ENCODE data around the gene FMNL2.
A peak's percentile ranks its signal among the peaks of the same experiment; 100 is the strongest.

Gene FMNL2

DNA sequence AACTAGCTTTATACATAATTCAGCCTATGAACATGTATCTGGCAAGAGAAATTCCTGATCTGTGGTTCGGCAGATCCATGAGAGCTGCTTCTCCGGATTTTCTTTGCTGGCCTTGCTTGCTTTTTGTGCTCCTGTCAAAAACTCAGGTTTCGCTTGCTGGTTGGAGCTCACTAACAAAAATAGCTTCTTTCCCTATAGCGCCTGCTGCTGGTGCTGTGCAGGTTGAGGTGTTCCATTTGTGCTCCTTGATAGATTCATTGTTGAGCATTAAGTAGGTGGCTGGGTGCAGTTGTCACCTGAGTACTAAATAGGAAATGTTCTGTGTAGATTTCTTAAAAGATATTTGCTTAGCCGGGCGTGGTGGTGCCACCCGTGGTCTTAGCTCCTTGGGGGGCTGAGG, 234.2 kb downstream of the FMNL2 start:
- H3K4me2 ChIP-seq (ENCODE audit: low read length) = no peak overlapping the region
- no peaks in the 10 kb centered on the region for H4K20me1 ChIP-seq (ENCODE audit: insufficient read depth, low read length)
- H3K9ac ChIP-seq (ENCODE audit: low read length) = no peak overlapping the region
- H3K27me3 ChIP-seq (ENCODE audit: insufficient read depth, low read length) = no peaks in the 10 kb centered on the region
- no peak overlapping the region for H3K4me3 ChIP-seq (ENCODE audit: low read depth, low read length, poor library complexity, severe bottlenecking)
- TF ChIP-seq EZH2 (IDR thresholded peaks at IDR 0.05; ENCODE audit: borderline replicate concordance, low read length) = no peak
- TF ChIP-seq, protein P1, sequence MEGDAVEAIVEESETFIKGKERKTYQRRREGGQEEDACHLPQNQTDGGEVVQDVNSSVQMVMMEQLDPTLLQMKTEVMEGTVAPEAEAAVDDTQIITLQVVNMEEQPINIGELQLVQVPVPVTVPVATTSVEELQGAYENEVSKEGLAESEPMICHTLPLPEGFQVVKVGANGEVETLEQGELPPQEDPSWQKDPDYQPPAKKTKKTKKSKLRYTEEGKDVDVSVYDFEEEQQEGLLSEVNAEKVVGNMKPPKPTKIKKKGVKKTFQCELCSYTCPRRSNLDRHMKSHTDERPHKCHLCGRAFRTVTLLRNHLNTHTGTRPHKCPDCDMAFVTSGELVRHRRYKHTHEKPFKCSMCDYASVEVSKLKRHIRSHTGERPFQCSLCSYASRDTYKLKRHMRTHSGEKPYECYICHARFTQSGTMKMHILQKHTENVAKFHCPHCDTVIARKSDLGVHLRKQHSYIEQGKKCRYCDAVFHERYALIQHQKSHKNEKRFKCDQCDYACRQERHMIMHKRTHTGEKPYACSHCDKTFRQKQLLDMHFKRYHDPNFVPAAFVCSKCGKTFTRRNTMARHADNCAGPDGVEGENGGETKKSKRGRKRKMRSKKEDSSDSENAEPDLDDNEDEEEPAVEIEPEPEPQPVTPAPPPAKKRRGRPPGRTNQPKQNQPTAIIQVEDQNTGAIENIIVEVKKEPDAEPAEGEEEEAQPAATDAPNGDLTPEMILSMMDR (IDR thresholded peaks at IDR 0.05; ENCODE audit: low read length) = peak; percentile 13; the same call in 1 of the 2 replicates
- no peaks in the 10 kb centered on the region for H3K79me2 ChIP-seq (ENCODE audit: insufficient read depth, low read length)
- H3K9me2 ChIP-seq (ENCODE audit: low read depth, low read length) = no peaks in the 10 kb centered on the region
- H3K27ac ChIP-seq (ENCODE audit: low read depth, low read length, poor library complexity, severe bottlenecking) = no peak overlapping the region
- no peak overlapping the region for H2AFZ ChIP-seq (ENCODE audit: low read length)
- no peaks in the 10 kb centered on the region for H3K9me3 ChIP-seq (ENCODE audit: low read length)
- H3F3A ChIP-seq (ENCODE audit: insufficient read depth, low read length) = no peaks in the 10 kb centered on the region
- H3K4me1 ChIP-seq (ENCODE audit: insufficient read depth, low read length, severe bottlenecking) = no peaks in the 10 kb centered on the region
- H3K36me3 ChIP-seq (ENCODE audit: insufficient read depth, low read length) = no peaks in the 10 kb centered on the region

DNA sequence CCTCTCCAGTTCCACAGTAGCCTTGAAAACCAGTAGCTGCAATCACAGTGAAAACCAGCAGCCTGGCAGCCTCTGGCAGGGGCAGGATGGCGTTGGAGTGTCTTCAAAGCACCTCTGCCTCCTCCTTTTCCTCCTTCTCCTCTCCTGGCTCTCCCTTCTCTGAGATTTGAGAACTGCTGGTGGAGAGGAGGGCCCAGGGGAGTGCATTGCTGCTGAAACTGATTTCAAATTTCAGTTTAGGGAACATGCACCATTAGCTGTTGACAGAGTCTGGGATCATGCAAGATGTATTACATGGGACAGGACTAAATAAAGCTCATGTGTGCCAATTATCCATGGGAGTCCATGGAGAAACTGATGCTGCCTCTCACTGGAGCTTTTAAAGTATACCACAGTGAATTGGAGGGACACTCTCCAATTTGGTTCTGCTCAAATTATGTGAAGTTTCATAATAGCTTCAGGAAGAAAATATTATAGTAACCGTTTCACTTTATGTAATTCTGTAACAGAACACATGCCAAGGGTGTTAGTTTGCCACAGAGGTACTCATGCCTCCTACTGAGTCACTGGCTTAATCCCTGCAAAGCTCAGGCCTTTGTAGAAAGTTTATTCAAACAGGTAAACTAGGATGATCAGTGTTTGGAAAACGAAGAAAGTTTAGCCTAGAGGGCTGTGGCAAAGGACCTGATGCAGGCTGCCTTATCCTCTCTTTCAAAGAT, 236.2 kb downstream of the FMNL2 start:
- Histone ChIP-seq H3K36me3 (ENCODE audit: insufficient read depth, low read length) (no peaks in the 10 kb centered on the region), H3K4me1 (ENCODE audit: insufficient read depth, low read length, severe bottlenecking) (no peaks in the 10 kb centered on the region), H4K20me1 (ENCODE audit: insufficient read depth, low read length) (no peaks in the 10 kb centered on the region), H3K9me2 (ENCODE audit: low read depth, low read length) (no peaks in the 10 kb centered on the region), H3K9me3 (ENCODE audit: low read length) (no peaks in the 10 kb centered on the region), H3K9ac (ENCODE audit: low read length) (no peak overlapping the region), H3K4me2 (ENCODE audit: low read length) (no peak overlapping the region), H3K27ac (ENCODE audit: low read depth, low read length, poor library complexity, severe bottlenecking) (no peak overlapping the region), H3F3A (ENCODE audit: insufficient read depth, low read length) (no peaks in the 10 kb centered on the region), H3K4me3 (ENCODE audit: low read depth, low read length, poor library complexity, severe bottlenecking) (no peak overlapping the region), H2AFZ (ENCODE audit: low read length) (no peak overlapping the region), H3K27me3 (ENCODE audit: insufficient read depth, low read length) (no peaks in the 10 kb centered on the region), H3K79me2 (ENCODE audit: insufficient read depth, low read length) (no peaks in the 10 kb centered on the region)
- TF ChIP-seq EZH2 (IDR thresholded peaks at IDR 0.05; ENCODE audit: borderline replicate concordance, low read length) = no peak
- TF ChIP-seq, protein P1 (IDR thresholded peaks at IDR 0.05; ENCODE audit: low read length) = no peak

DNA sequence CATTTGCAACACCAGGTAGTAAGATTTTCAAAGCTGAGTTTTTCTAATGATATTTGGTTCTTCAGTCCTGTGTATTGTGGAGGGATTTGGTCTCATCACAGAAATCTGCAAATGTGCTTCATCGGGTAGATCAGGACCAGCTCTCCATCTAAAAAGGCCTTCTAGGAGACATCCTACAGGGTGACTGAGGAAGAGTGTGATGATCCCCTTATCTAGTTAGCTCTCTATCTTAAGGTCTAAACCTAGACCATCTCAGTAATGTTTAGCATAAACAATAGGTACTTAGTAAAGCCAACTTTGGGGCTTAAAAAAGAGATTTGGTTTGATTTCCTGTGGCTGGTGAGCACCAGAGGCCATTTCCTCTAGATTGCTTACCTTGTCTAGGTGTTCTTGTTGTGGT, 237.1 kb downstream of the FMNL2 start:
- H3K27me3 ChIP-seq (ENCODE audit: insufficient read depth, low read length) = no peaks in the 10 kb centered on the region
- H2AFZ ChIP-seq (ENCODE audit: low read length) = no peak overlapping the region
- no peak overlapping the region for H3K4me3 ChIP-seq (ENCODE audit: low read depth, low read length, poor library complexity, severe bottlenecking)
- H3K9me2 ChIP-seq (ENCODE audit: low read depth, low read length) = no peaks in the 10 kb centered on the region
- no peaks in the 10 kb centered on the region for H3F3A ChIP-seq (ENCODE audit: insufficient read depth, low read length)
- no peaks in the 10 kb centered on the region for H3K79me2 ChIP-seq (ENCODE audit: insufficient read depth, low read length)
- H3K9ac ChIP-seq (ENCODE audit: low read length) = no peak overlapping the region
- H3K27ac ChIP-seq (ENCODE audit: low read depth, low read length, poor library complexity, severe bottlenecking) = no peak overlapping the region
- H3K4me2 ChIP-seq (ENCODE audit: low read length) = no peak overlapping the region
- TF ChIP-seq, protein P1 (IDR thresholded peaks at IDR 0.05; ENCODE audit: low read length) = no peak
- no peak for TF ChIP-seq EZH2 (IDR thresholded peaks at IDR 0.05; ENCODE audit: borderline replicate concordance, low read length)
- H4K20me1 ChIP-seq (ENCODE audit: insufficient read depth, low read length) = no peaks in the 10 kb centered on the region
- no peaks in the 10 kb centered on the region for H3K36me3 ChIP-seq (ENCODE audit: insufficient read depth, low read length)
- H3K9me3 ChIP-seq (ENCODE audit: low read length) = no peaks in the 10 kb centered on the region
- H3K4me1 ChIP-seq (ENCODE audit: insufficient read depth, low read length, severe bottlenecking) = no peaks in the 10 kb centered on the region
